Nephron (organoid): ENCODE measurements around the gene DUSP7.
A peak's percentile ranks its signal among the peaks of the same experiment; 100 is the strongest.

ENCODE experiments used
- H3K27ac Mint-ChIP-seq, 3 experiments: 2 replicates each; pipeline ENCODE4 v1.8.0; 2020; ENCODE audit warnings: mixed read lengths in 3 of 3, mild to moderate bottlenecking in 2 of 3, moderate library complexity in 1 of 3
- H3K27me3 Mint-ChIP-seq: 2 replicates; pipeline ENCODE4 v1.8.0; 2021; ENCODE audit warnings: low read depth, mild to moderate bottlenecking, moderate library complexity, mixed read lengths
- H3K36me3 Mint-ChIP-seq: 2 replicates; pipeline ENCODE4 v1.8.0; 2020; ENCODE audit warnings: low read depth, mixed read lengths
- H3K4me1 Mint-ChIP-seq: 2 replicates; pipeline ENCODE4 v1.8.0; 2020; ENCODE audit warnings: mixed read lengths
- H3K4me3 Mint-ChIP-seq, 3 experiments: 2 replicates each; pipeline ENCODE4 v1.8.0; 2020; ENCODE audit warnings: mild to moderate bottlenecking in 3 of 3, mixed read lengths in 3 of 3, moderate library complexity in 2 of 3
- H3K9me3 Mint-ChIP-seq: 2 replicates; pipeline ENCODE4 v1.8.0; 2020; ENCODE audit warnings: mixed read lengths
- TF ChIP-seq, protein P1 (sequence below), 3 experiments: fragments of 200-600 bp; sonication (generic); IDR thresholded peaks; one replicate each; pipeline ENCODE4 v1.5.0; 2021; ENCODE audit warnings: antibody characterized with exemption in 3 of 3; ENCODE audit not compliant: unreplicated experiment in 3 of 3

Gene DUSP7

DNA sequence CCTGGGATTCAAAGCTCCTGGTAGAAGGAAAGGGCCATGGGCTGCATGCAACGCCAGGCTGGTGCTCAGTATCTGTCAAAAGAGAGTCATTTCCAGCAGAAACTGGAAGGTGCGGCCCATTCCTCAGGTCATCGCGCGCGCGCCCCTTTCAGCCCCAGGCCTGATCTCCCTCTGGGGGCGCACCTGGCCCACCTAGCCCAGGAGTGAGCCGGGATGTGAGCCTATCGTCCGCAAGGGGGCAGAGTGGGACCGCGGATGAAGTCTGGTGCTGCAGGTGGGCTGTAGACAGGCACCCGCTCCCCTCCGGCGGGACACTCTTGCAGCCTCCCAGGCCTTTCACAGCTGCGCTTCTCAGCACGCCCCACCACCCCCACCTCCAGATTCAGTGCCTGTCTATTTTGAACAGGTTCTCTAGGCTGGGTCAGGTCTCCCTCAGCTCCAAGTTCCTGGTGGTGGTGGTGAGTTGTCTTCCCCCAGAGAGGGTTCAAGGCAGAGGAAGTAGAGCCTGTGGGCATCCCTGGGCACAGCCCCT, 54.9 kb downstream of the DUSP7 start:
- H3K4me3 Mint-ChIP-seq = no peak overlapping the region
- H3K4me1 Mint-ChIP-seq = peaks cover 56% of the 10 kb centered on the region
- H3K27ac Mint-ChIP-seq = peak overlapping the region in 1 of 3 experiments; percentile 87
- H3K36me3 Mint-ChIP-seq = no peaks in the 10 kb centered on the region
- H3K9me3 Mint-ChIP-seq = no peaks in the 10 kb centered on the region
- peaks cover 9% of the 10 kb centered on the region for H3K27me3 Mint-ChIP-seq
- TF ChIP-seq, protein P1, sequence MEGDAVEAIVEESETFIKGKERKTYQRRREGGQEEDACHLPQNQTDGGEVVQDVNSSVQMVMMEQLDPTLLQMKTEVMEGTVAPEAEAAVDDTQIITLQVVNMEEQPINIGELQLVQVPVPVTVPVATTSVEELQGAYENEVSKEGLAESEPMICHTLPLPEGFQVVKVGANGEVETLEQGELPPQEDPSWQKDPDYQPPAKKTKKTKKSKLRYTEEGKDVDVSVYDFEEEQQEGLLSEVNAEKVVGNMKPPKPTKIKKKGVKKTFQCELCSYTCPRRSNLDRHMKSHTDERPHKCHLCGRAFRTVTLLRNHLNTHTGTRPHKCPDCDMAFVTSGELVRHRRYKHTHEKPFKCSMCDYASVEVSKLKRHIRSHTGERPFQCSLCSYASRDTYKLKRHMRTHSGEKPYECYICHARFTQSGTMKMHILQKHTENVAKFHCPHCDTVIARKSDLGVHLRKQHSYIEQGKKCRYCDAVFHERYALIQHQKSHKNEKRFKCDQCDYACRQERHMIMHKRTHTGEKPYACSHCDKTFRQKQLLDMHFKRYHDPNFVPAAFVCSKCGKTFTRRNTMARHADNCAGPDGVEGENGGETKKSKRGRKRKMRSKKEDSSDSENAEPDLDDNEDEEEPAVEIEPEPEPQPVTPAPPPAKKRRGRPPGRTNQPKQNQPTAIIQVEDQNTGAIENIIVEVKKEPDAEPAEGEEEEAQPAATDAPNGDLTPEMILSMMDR (IDR thresholded peaks at IDR 0.05; ENCODE audit: unreplicated experiment in 3 of 3) = peak; percentile 90 to 96 (median 95)

DNA sequence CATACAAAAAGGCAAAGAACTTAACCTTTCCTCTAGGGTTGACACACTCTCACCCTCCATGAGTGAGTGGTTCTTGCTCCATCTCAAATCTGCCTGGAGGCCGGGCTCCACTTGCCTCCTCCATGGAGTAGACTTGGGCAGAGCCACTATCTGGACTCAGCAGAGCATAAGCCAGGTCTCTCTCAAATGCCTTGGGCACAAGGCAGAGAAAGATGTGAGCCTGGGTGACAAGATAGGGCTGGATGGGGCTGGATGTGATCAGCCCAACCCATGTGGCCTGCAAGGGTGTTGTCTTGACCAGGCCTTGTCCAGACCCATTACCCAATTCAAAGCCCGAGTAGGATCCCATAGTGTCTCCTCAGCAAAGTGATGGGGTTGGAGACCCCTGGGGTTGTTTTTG, 56.5 kb downstream of the DUSP7 start:
- H3K9me3 Mint-ChIP-seq = no peaks in the 10 kb centered on the region
- no peak overlapping the region for H3K27ac Mint-ChIP-seq
- H3K4me1 Mint-ChIP-seq = peaks cover 48% of the 10 kb centered on the region
- TF ChIP-seq, protein P1 (IDR thresholded peaks at IDR 0.05; ENCODE audit: unreplicated experiment in 3 of 3) = no peak
- H3K27me3 Mint-ChIP-seq = peaks cover 9% of the 10 kb centered on the region
- H3K36me3 Mint-ChIP-seq = peaks cover 8% of the 10 kb centered on the region
- no peak overlapping the region for H3K4me3 Mint-ChIP-seq
